Endothelial cell of umbilical vein (primary cell): ENCODE measurements around the gene TLNRD1. TPM values are rescaled to one million over a fixed set of nuclear protein-coding genes. Genes with fewer than 3 reads are reported as not detected.

Source experiments
- BruUV-seq: library from RNA; stranded (reverse); fragments of 400-500 nt; replicated peaks from 2 replicates; lab custom pipeline; 2021; lab: Mats Ljungman, UMichigan
- CTCF ChIA-PET: fragments of 300-600, 350-600 bp; sonication (Branson Sonifier 250); formaldehyde crosslinking; loops from one replicate; lab custom pipeline; 2021; ENCODE audit warnings: antibody characterized with exemption, inconsistent platforms; lab: Charles Lee
- POLR2A ChIA-PET: fragments of 300-600, 350-600 bp; sonication (Branson Sonifier 250); formaldehyde crosslinking; loops from one replicate; lab custom pipeline; 2021; ENCODE audit warnings: antibody characterized with exemption, inconsistent platforms; lab: Charles Lee
- DNase-seq: peaks from one replicate; pipeline ENCODE4 v3.0.0-alpha.2; 2011; ENCODE audit warnings: low read depth, low spot score
- FAIRE-seq: peaks from 2 replicates; lab custom pipeline; 2011; peaks lifted over from hg19 to GRCh38; lab: Jason Lieb, UNC
- H2AFZ ChIP-seq: 2 replicates; pipeline ENCODE4 v1.6.0; 2012; ENCODE audit warnings: low read depth, low read length, control low read depth, inconsistent platforms
- H3K27ac ChIP-seq: 2 replicates; pipeline ENCODE4 v1.5.1; 2011; ENCODE audit warnings: low read depth, mild to moderate bottlenecking, control low read depth, low read length, moderate library complexity; ENCODE audit not compliant: insufficient read depth
- H3K27me3 ChIP-seq, 2 experiments: 2 replicates each; pipeline versions ENCODE4 v1.6.0 to v1.6.1; 2011; ENCODE audit warnings: low read length in 2 of 2, mixed read lengths in 1 of 2; ENCODE audit not compliant: control insufficient read depth in 2 of 2, insufficient read depth in 2 of 2
- H3K36me3 ChIP-seq, 2 experiments: 2 replicates in 1 of 2; 3 replicates in 1 of 2; pipeline ENCODE4 v1.5.1; 2011; ENCODE audit warnings: low read length in 2 of 2, mild to moderate bottlenecking in 1 of 2, moderate library complexity in 1 of 2; ENCODE audit not compliant: control insufficient read depth in 2 of 2, insufficient read depth in 2 of 2; ENCODE audit errors: extremely low read depth in 1 of 2
- H3K4me1 ChIP-seq: 3 replicates; pipeline ENCODE4 v1.5.1; 2011; ENCODE audit warnings: mild to moderate bottlenecking, low read length; ENCODE audit not compliant: control insufficient read depth, insufficient read depth; ENCODE audit errors: extremely low read depth
- H3K4me2 ChIP-seq: 2 replicates; pipeline ENCODE4 v1.6.1; 2011; ENCODE audit warnings: low read length, control low read depth, mixed read lengths; ENCODE audit not compliant: insufficient read depth
- H3K4me3 ChIP-seq, 3 experiments: fragments of 200-600 bp in 1 of 3; sonication (generic), shearing (Covaris generic) in 1 of 3; replicated peaks in 1 of 3; 2 replicates each; pipeline ENCODE4 v1.5.1; 2011 to 2016; ENCODE audit warnings: control low read depth in 3 of 3, low read length in 3 of 3, mild to moderate bottlenecking in 2 of 3, inconsistent platforms in 1 of 3, low read depth in 1 of 3, moderate library complexity in 1 of 3; ENCODE audit not compliant: insufficient read depth in 1 of 3
- H3K79me2 ChIP-seq: 2 replicates; pipeline ENCODE4 v1.6.0; 2012; ENCODE audit warnings: low read length, inconsistent platforms; ENCODE audit not compliant: control insufficient read depth, insufficient read depth
- H3K9ac ChIP-seq: replicated peaks from 2 replicates; pipeline ENCODE3; 2011; ENCODE audit warnings: low read length, control low read depth; ENCODE audit not compliant: insufficient read depth; ENCODE audit errors: extremely low read depth
- H3K9me1 ChIP-seq: replicated peaks from 3 replicates; pipeline ENCODE4 v1.6.0; 2011; ENCODE audit warnings: mild to moderate bottlenecking, low read length; ENCODE audit not compliant: control insufficient read depth, insufficient read depth; ENCODE audit errors: extremely low read depth
- H3K9me3 ChIP-seq: replicated peaks from 2 replicates; pipeline ENCODE4 v1.5.1; 2012; ENCODE audit warnings: low read length, inconsistent platforms; ENCODE audit not compliant: control insufficient read depth, insufficient read depth
- H4K20me1 ChIP-seq: replicated peaks from 2 replicates; pipeline ENCODE3; 2011; ENCODE audit warnings: mild to moderate bottlenecking, low read length; ENCODE audit not compliant: control insufficient read depth, insufficient read depth; ENCODE audit errors: extremely low read depth
- EZH2 ChIP-seq: IDR thresholded peaks from 2 replicates; pipeline ENCODE4 v1.6.1; 2012; ENCODE audit warnings: borderline replicate concordance, low read depth, mild to moderate bottlenecking, moderate library complexity, low read length, inconsistent platforms; ENCODE audit not compliant: severe bottlenecking
- FOS ChIP-seq: IDR thresholded peaks from 2 replicates; pipeline ENCODE4 v1.6.1; 2011; ENCODE audit warnings: mild to moderate bottlenecking, low read length, moderate library complexity, borderline replicate concordance; ENCODE audit not compliant: insufficient read depth
- GATA2 ChIP-seq: IDR thresholded peaks from 2 replicates; pipeline ENCODE4 v1.7.0; 2011; ENCODE audit warnings: low read depth, mild to moderate bottlenecking, moderate library complexity, mixed read lengths, low read length; ENCODE audit not compliant: insufficient read length, insufficient read depth
- JUN ChIP-seq: IDR thresholded peaks from 2 replicates; pipeline ENCODE4 v1.6.1; 2011; ENCODE audit warnings: borderline replicate concordance, low read depth; ENCODE audit not compliant: insufficient read length, insufficient read depth
- MYC ChIP-seq: IDR thresholded peaks from one replicate; pipeline ENCODE4 v1.6.1; 2011; ENCODE audit warnings: mild to moderate bottlenecking, low read depth, low read length
- POLR2A ChIP-seq: IDR thresholded peaks from 2 replicates; pipeline ENCODE4 v1.6.1; 2012; ENCODE audit warnings: low read depth, mild to moderate bottlenecking, control low read depth, low read length
- POLR2AphosphoS5 ChIP-seq: IDR thresholded peaks from 2 replicates; pipeline ENCODE4 v1.6.1; 2012; ENCODE audit warnings: low read depth, mild to moderate bottlenecking, control low read depth, low read length, moderate library complexity; ENCODE audit not compliant: insufficient read depth
- dilution Hi-C: fragments of 300-500 bp; cut with MboI; formaldehyde crosslinking; loops from one replicate; pipeline ENCODE4 v1.15.0; 2019; ENCODE audit warnings: low sequenced_read_pairs; ENCODE audit not compliant: extremely low pct_ligation_motif_present
- intact Hi-C: fragments of 100-400 bp; cut with micrococcal nuclease; formaldehyde crosslinking; loops from one replicate; pipeline ENCODE4 v1.10.0; 2022
- polyA plus RNA-seq, 4 experiments: library from polyadenylated mRNA; depleted of rRNA in 3 of 4; stranded (reverse) in 3 of 4; unstranded in 1 of 4; fragments of >200 nt; gene quantifications; 2 replicates each; pipeline versions ENCODE4 v1.2.1 to v1.2.3, GENCODE V29; 2011 to 2012; ENCODE audit warnings: missing spikeins in 1 of 4
- total RNA-seq: library from RNA; stranded (reverse); gene quantifications from 2 replicates; pipeline ENCODE4 v1.2.3, GENCODE V29; 2021
- TF ChIP-seq, protein P1 (sequence below): IDR thresholded peaks from 2 replicates; pipeline ENCODE4 v1.6.1; 2011; ENCODE audit not compliant: insufficient read depth, insufficient read length
- TF ChIP-seq, protein P2 (sequence below), 2 donors: IDR thresholded peaks; 1 replicate in 1 of 2; 2 replicates in 1 of 2; pipeline ENCODE4 v1.5.1; 2011; ENCODE audit warnings: low read length in 2 of 2, mild to moderate bottlenecking in 2 of 2, moderate library complexity in 2 of 2, control low read depth in 1 of 2, inconsistent platforms in 1 of 2, low read depth in 1 of 2; ENCODE audit not compliant: insufficient read depth in 1 of 2; ENCODE audit errors: extremely low read depth in 1 of 2

TLNRD1 gene
- total and polyA plus RNA-seq, 2 donors (not counting 3 experiments of a cell fraction or from before 2014, with no cell fraction given) = 17.8 to 33.0 TPM

DNA sequence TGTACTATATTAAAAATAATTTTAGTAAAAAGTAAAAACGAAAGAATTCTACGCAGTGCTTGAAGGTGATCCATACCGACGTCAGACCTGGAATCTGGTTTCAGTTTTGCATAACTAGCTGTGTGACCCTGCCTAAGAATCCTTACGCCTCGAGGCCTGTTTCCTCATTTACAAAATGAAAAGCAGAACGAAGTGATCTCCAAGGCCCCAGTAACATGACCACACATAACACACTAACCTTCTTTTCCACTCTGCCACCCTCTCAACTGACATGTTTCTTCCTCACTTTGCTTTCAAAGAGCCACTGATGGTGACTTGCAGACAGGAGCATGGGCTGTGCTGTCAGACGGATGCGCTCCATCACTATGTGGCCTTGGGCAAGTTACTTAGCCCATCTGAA lies 15.9 kb upstream of the TLNRD1 start:
- peaks cover 13% of the 10 kb centered on the region for H3K4me1 ChIP-seq
- no peaks in the 10 kb centered on the region for H3K27me3 ChIP-seq
- FAIRE-seq = no peak
- POLR2A ChIA-PET = no interaction called here
- H3K9ac ChIP-seq = no peak overlapping the region
- H3K79me2 ChIP-seq = peaks cover 59% of the 10 kb centered on the region
- peaks cover 2% of the 10 kb centered on the region for H4K20me1 ChIP-seq
- no peaks in the 10 kb centered on the region for H3K9me1 ChIP-seq
- H3K27ac ChIP-seq = no peak overlapping the region
- no peaks in the 10 kb centered on the region for H3K9me3 ChIP-seq
- DNase-seq = no peak
- intact Hi-C loops = no loop called here
- TF ChIP-seq, protein P1, sequence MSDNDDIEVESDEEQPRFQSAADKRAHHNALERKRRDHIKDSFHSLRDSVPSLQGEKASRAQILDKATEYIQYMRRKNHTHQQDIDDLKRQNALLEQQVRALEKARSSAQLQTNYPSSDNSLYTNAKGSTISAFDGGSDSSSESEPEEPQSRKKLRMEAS = no peak
- TF ChIP-seq MYC = no peak
- TF ChIP-seq, protein P2, sequence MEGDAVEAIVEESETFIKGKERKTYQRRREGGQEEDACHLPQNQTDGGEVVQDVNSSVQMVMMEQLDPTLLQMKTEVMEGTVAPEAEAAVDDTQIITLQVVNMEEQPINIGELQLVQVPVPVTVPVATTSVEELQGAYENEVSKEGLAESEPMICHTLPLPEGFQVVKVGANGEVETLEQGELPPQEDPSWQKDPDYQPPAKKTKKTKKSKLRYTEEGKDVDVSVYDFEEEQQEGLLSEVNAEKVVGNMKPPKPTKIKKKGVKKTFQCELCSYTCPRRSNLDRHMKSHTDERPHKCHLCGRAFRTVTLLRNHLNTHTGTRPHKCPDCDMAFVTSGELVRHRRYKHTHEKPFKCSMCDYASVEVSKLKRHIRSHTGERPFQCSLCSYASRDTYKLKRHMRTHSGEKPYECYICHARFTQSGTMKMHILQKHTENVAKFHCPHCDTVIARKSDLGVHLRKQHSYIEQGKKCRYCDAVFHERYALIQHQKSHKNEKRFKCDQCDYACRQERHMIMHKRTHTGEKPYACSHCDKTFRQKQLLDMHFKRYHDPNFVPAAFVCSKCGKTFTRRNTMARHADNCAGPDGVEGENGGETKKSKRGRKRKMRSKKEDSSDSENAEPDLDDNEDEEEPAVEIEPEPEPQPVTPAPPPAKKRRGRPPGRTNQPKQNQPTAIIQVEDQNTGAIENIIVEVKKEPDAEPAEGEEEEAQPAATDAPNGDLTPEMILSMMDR (IDR thresholded peaks at IDR 0.05; ENCODE audit: extremely low read depth in 1 of 2, insufficient read depth in 1 of 2, low read depth in 1 of 2, low read length in 2 of 2) = no peak
- no peak for TF ChIP-seq GATA2
- no peak for TF ChIP-seq JUN
- TF ChIP-seq POLR2A = no peak
- TF ChIP-seq EZH2 = no peak
- TF ChIP-seq POLR2AphosphoS5 = no peak
- no peak for TF ChIP-seq FOS
- H3K36me3 ChIP-seq = peaks cover 0 to 4% of the 10 kb centered on the region in 2 experiments
- H2AFZ ChIP-seq = no peak overlapping the region
- H3K4me3 ChIP-seq = no peak overlapping the region
- H3K4me2 ChIP-seq = no peak overlapping the region
- CTCF ChIA-PET = interaction anchor here (2.5 to 4.8 kb wide), 2 partner anchors 124 to 281 kb away, joined by 6 to 20 read pairs; no protein-coding TSS in a partner anchor
- dilution Hi-C loops = no loop called here
- no TSS peak for BruUV-seq
